ENCODE data around the gene RARG. TPM values are rescaled to one million over a fixed set of nuclear protein-coding genes. Genes with fewer than 3 reads are reported as not detected.

RARG gene
- total and polyA plus RNA-seq, 9 donors, result 17.5 to 44.5 (median 30.0) TPM

- peak overlapping the region; percentile 79 for H3K4me3 ChIP-seq (ENCODE audit: low read length)
- H3K36me3 ChIP-seq (ENCODE audit: control insufficient read depth, insufficient read depth, low read length), result peaks cover 15% of the 10 kb centered on the region
- no peaks in the 10 kb centered on the region for H3K27me3 ChIP-seq (ENCODE audit: control insufficient read depth, insufficient read depth, low read length)
- H3K4me1 ChIP-seq (ENCODE audit: control insufficient read depth, insufficient read depth, low read length), result peaks cover 17% of the 10 kb centered on the region
- DNase-seq, result no peak
- no peaks in the 10 kb centered on the region for H3K9me3 ChIP-seq (replicated peaks; ENCODE audit: control insufficient read depth, low read depth, low read length)
- 33% methylated on average over 5 of the region's 18 CpGs for WGBS (ENCODE audit: insufficient coverage)
- peak overlapping the region; percentile 47 for H3K27ac ChIP-seq (ENCODE audit: low read length)
These were observed 35.4 kb upstream of the RARG start for GRCh38 chr12:53267306-53267998.

- H3K4me3 ChIP-seq (ENCODE audit: low read length), result no peak overlapping the region
- H3K36me3 ChIP-seq (ENCODE audit: control insufficient read depth, insufficient read depth, low read length), result peaks cover 14% of the 10 kb centered on the region
- peaks cover 17% of the 10 kb centered on the region for H3K4me1 ChIP-seq (ENCODE audit: control insufficient read depth, insufficient read depth, low read length)
- no peaks in the 10 kb centered on the region for H3K9me3 ChIP-seq (replicated peaks; ENCODE audit: control insufficient read depth, low read depth, low read length)
- DNase-seq, result no peak
- no CpG with 5 or more reads among the region's 2 CpGs for WGBS (ENCODE audit: insufficient coverage)
- H3K27ac ChIP-seq (ENCODE audit: low read length), result no peak overlapping the region
- H3K27me3 ChIP-seq (ENCODE audit: control insufficient read depth, insufficient read depth, low read length), result no peaks in the 10 kb centered on the region
These were observed 33.8 kb upstream of the RARG start for GRCh38 chr12:53265783-53266182.

- DNase-seq, result no peak
- H3K9me3 ChIP-seq (replicated peaks; ENCODE audit: control insufficient read depth, low read depth, low read length), result no peaks in the 10 kb centered on the region
- 80% methylated on average over 5 of the region's 6 CpGs for WGBS (ENCODE audit: insufficient coverage)
- H3K27me3 ChIP-seq (ENCODE audit: control insufficient read depth, insufficient read depth, low read length), result no peaks in the 10 kb centered on the region
- no peak overlapping the region for H3K4me3 ChIP-seq (ENCODE audit: low read length)
- no peaks in the 10 kb centered on the region for H3K4me1 ChIP-seq (ENCODE audit: control insufficient read depth, insufficient read depth, low read length)
- peaks cover 7% of the 10 kb centered on the region for H3K36me3 ChIP-seq (ENCODE audit: control insufficient read depth, insufficient read depth, low read length)
- no peak overlapping the region for H3K27ac ChIP-seq (ENCODE audit: low read length)
These were observed 27.9 kb upstream of the RARG start for GRCh38 chr12:53259891-53260290.

GRCh38 chr12:53258541-53259539, 26.8 kb upstream of the RARG start:
- no peak overlapping the region for H3K4me3 ChIP-seq (ENCODE audit: low read length)
- WGBS (ENCODE audit: insufficient coverage), result 14% methylated on average over 3 of the region's 7 CpGs
- no peaks in the 10 kb centered on the region for H3K27me3 ChIP-seq (ENCODE audit: control insufficient read depth, insufficient read depth, low read length)
- H3K9me3 ChIP-seq (replicated peaks; ENCODE audit: control insufficient read depth, low read depth, low read length), result no peaks in the 10 kb centered on the region
- peak overlapping the region; percentile 47 for H3K27ac ChIP-seq (ENCODE audit: low read length)
- H3K4me1 ChIP-seq (ENCODE audit: control insufficient read depth, insufficient read depth, low read length), result no peaks in the 10 kb centered on the region
- peaks cover 14% of the 10 kb centered on the region for H3K36me3 ChIP-seq (ENCODE audit: control insufficient read depth, insufficient read depth, low read length)
- DNase-seq, result no peak

- Histone ChIP-seq H3K4me1 (ENCODE audit: control insufficient read depth, insufficient read depth, low read length) (peaks cover 22% of the 10 kb centered on the region), H3K9me3 (replicated peaks; ENCODE audit: control insufficient read depth, low read depth, low read length) (no peaks in the 10 kb centered on the region), H3K27ac (ENCODE audit: low read length) (no peak overlapping the region), H3K36me3 (ENCODE audit: control insufficient read depth, insufficient read depth, low read length) (peaks cover 21% of the 10 kb centered on the region), H3K4me3 (ENCODE audit: low read length) (no peak overlapping the region), H3K27me3 (ENCODE audit: control insufficient read depth, insufficient read depth, low read length) (no peaks in the 10 kb centered on the region)
- 100% methylated on average over 1 of the region's 3 CpGs for WGBS (ENCODE audit: insufficient coverage)
- DNase-seq, result no peak
These were observed 24.0 kb upstream of the RARG start for GRCh38 chr12:53255996-53256395.

GRCh38 chr12:53254816-53255545, 23.0 kb upstream of the RARG start:
- Histone ChIP-seq H3K9me3 (replicated peaks; ENCODE audit: control insufficient read depth, low read depth, low read length) (no peaks in the 10 kb centered on the region), H3K4me3 (ENCODE audit: low read length) (no peak overlapping the region), H3K4me1 (ENCODE audit: control insufficient read depth, insufficient read depth, low read length) (peaks cover 24% of the 10 kb centered on the region), H3K36me3 (ENCODE audit: control insufficient read depth, insufficient read depth, low read length) (peaks cover 21% of the 10 kb centered on the region), H3K27ac (ENCODE audit: low read length) (no peak overlapping the region), H3K27me3 (ENCODE audit: control insufficient read depth, insufficient read depth, low read length) (no peaks in the 10 kb centered on the region)
- WGBS (ENCODE audit: insufficient coverage), result no CpG with 5 or more reads among the region's 1 CpG
- no peak for DNase-seq

GRCh38 chr12:53253298-53253697, 21.3 kb upstream of the RARG start:
- H3K4me1 ChIP-seq (ENCODE audit: control insufficient read depth, insufficient read depth, low read length), result peaks cover 24% of the 10 kb centered on the region
- no peak for DNase-seq
- H3K36me3 ChIP-seq (ENCODE audit: control insufficient read depth, insufficient read depth, low read length), result peaks cover 21% of the 10 kb centered on the region
- WGBS (ENCODE audit: insufficient coverage), result 91% methylated on average over 13 of the region's 13 CpGs
- no peaks in the 10 kb centered on the region for H3K27me3 ChIP-seq (ENCODE audit: control insufficient read depth, insufficient read depth, low read length)
- H3K9me3 ChIP-seq (replicated peaks; ENCODE audit: control insufficient read depth, low read depth, low read length), result no peaks in the 10 kb centered on the region
- no peak overlapping the region for H3K4me3 ChIP-seq (ENCODE audit: low read length)
- no peak overlapping the region for H3K27ac ChIP-seq (ENCODE audit: low read length)

- H3K27ac ChIP-seq (ENCODE audit: low read length), result peak overlapping the region; percentile 78
- DNase-seq, result no peak
These were observed 20.4 kb upstream of the RARG start for GRCh38 chr12:53252349-53252916.

GRCh38 chr12:53251477-53252348, 19.7 kb upstream of the RARG start:
- no peaks in the 10 kb centered on the region for H3K27me3 ChIP-seq (ENCODE audit: control insufficient read depth, insufficient read depth, low read length)
- peak overlapping the region; percentile 90 for H3K27ac ChIP-seq (ENCODE audit: low read length)
- H3K36me3 ChIP-seq (ENCODE audit: control insufficient read depth, insufficient read depth, low read length), result peaks cover 21% of the 10 kb centered on the region
- peak; percentile 90 for DNase-seq
- peak overlapping the region; percentile 88 for H3K4me3 ChIP-seq (ENCODE audit: low read length)
- H3K9me3 ChIP-seq (replicated peaks; ENCODE audit: control insufficient read depth, low read depth, low read length), result no peaks in the 10 kb centered on the region
- peaks cover 24% of the 10 kb centered on the region for H3K4me1 ChIP-seq (ENCODE audit: control insufficient read depth, insufficient read depth, low read length)
- 0% methylated on average over 32 of the region's 51 CpGs for WGBS (ENCODE audit: insufficient coverage)

More at GRCh38 chr12:53252349-53252916, 20.4 kb upstream of the RARG start:
- Histone ChIP-seq H3K9me3 (replicated peaks; ENCODE audit: control insufficient read depth, low read depth, low read length) (no peaks in the 10 kb centered on the region), H3K27me3 (ENCODE audit: control insufficient read depth, insufficient read depth, low read length) (no peaks in the 10 kb centered on the region), H3K4me1 (ENCODE audit: control insufficient read depth, insufficient read depth, low read length) (peaks cover 24% of the 10 kb centered on the region), H3K36me3 (ENCODE audit: control insufficient read depth, insufficient read depth, low read length) (peaks cover 21% of the 10 kb centered on the region), H3K4me3 (ENCODE audit: low read length) (peak overlapping the region; percentile 88)
- WGBS (ENCODE audit: insufficient coverage), result 11% methylated on average over 10 of the region's 19 CpGs

Measured in muscle of leg (tissue), 11 donors.